IMR-90 (cell line): ENCODE results near the gene PAK4.

Experiments
- CEBPB ChIP-seq: IDR thresholded peaks from 2 replicates; pipeline ENCODE4 v1.6.1; 2012; ENCODE audit warnings: low read depth, low read length, improper control_type of control experiment
- CTCF ChIP-seq: conservative IDR thresholded peaks from 2 replicates; pipeline ENCODE4 v1.5.1; 2012; ENCODE audit warnings: mild to moderate bottlenecking, low read depth, low read length, improper control_type of control experiment
- ELK1 ChIP-seq: fragments of 150-350 bp; IDR thresholded peaks from 2 replicates; pipeline ENCODE4 v1.6.1; 2016; ENCODE audit warnings: low read depth, mild to moderate bottlenecking, low read length, moderate library complexity, borderline replicate concordance
- FOS ChIP-seq: fragments of 150-350 bp; IDR thresholded peaks from 2 replicates; pipeline ENCODE4 v1.6.1; 2016; ENCODE audit warnings: low read depth, low read length
- MAZ ChIP-seq: IDR thresholded peaks from 2 replicates; pipeline ENCODE4 v1.6.1; 2012; ENCODE audit warnings: low read depth, mild to moderate bottlenecking, low read length, improper control_type of control experiment, moderate library complexity, borderline replicate concordance
- MXI1 ChIP-seq: IDR thresholded peaks from 2 replicates; pipeline ENCODE4 v1.6.1; 2012; ENCODE audit warnings: low read depth, mild to moderate bottlenecking, low read length, moderate library complexity, borderline replicate concordance
- POLR2A ChIP-seq: IDR thresholded peaks from 2 replicates; pipeline ENCODE4 v1.6.1; 2012; ENCODE audit warnings: mild to moderate bottlenecking, low read depth, low read length
- RAD21 ChIP-seq: IDR thresholded peaks from 2 replicates; pipeline ENCODE4 v1.6.1; 2012; ENCODE audit warnings: low read length, improper control_type of control experiment
- RCOR1 ChIP-seq: IDR thresholded peaks from 2 replicates; pipeline ENCODE4 v1.6.1; 2012; ENCODE audit warnings: mild to moderate bottlenecking, low read length, improper control_type of control experiment; ENCODE audit not compliant: insufficient replicate concordance
- RFX5 ChIP-seq: IDR thresholded peaks from 2 replicates; pipeline ENCODE4 v1.8.0; 2012; ENCODE audit warnings: low read depth, mild to moderate bottlenecking, low read length, moderate library complexity
- SMC3 ChIP-seq: fragments of 150-350 bp; IDR thresholded peaks from 2 replicates; pipeline ENCODE4 v1.6.1; 2016; ENCODE audit warnings: low read depth, mild to moderate bottlenecking, antibody characterized with exemption, low read length, moderate library complexity
- TF ChIP-seq, protein P1 (sequence below): fragments of 150-350 bp; IDR thresholded peaks from 2 replicates; pipeline ENCODE4 v1.6.1; 2017; ENCODE audit warnings: mild to moderate bottlenecking, antibody characterized with exemption, low read length, low read depth

DNA sequence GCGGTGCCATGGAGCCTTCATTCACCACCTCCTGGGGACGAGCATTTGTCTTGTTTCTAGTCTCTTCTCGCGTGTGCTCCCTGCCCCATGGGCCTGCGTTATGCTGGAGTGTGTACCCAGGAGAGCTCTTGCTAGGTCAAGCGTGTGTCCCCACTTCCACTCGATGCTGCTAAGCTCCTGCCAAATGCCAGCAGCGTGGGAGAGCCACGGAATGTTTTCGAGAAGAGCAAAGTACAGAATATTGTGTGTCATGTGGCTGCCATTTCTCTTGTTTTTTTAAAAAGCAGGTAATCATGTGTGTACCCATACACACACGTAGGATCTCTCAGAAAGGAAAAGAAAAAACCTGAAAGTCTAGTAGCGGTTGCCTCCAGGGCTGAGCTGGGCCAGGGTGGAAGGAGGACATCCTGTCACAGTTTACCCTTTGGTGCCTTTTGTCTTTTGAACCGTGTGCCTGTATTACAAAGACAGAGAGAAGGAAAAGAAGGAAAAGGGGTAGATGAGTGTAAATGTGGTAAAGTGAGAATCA, 28.6 kb downstream of the PAK4 start:
- no peak for TF ChIP-seq CTCF
- TF ChIP-seq, protein P1, sequence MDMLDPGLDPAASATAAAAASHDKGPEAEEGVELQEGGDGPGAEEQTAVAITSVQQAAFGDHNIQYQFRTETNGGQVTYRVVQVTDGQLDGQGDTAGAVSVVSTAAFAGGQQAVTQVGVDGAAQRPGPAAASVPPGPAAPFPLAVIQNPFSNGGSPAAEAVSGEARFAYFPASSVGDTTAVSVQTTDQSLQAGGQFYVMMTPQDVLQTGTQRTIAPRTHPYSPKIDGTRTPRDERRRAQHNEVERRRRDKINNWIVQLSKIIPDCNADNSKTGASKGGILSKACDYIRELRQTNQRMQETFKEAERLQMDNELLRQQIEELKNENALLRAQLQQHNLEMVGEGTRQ = no peak
- TF ChIP-seq POLR2A = no peak
- no peak for TF ChIP-seq SMC3
- TF ChIP-seq RAD21 = no peak
- no peak for TF ChIP-seq RCOR1
- TF ChIP-seq CEBPB = no peak
- no peak for TF ChIP-seq FOS
- TF ChIP-seq RFX5 = no peak
- no peak for TF ChIP-seq MXI1
- TF ChIP-seq MAZ = no peak
- TF ChIP-seq ELK1 = no peak
